Thoracic aorta (tissue), 2 donors: ENCODE data around the gene CORO1C. TPM values are rescaled to one million over a fixed set of nuclear protein-coding genes. Genes with fewer than 3 reads are reported as not detected.

Experiments used
- ATAC-seq: fragments of 150-250 bp; one replicate; pipeline ENCODE4 v1.8.0; 2017; ENCODE audit warnings: low read depth; ENCODE audit not compliant: insufficient number of reproducible peaks, low FRiP score
- DNase-seq: peaks from one replicate; pipeline ENCODE4 v3.0.0-alpha.2; 2020; ENCODE audit warnings: low spot score
- H3K27ac ChIP-seq, 2 donors: fragments of 200-600 bp; sonication (generic); 1 replicate in 1 of 2; 2 replicates in 1 of 2; pipeline ENCODE4 v1.5.1; 2016; ENCODE audit warnings: mild to moderate bottlenecking in 2 of 2, moderate library complexity in 2 of 2
- H3K27me3 ChIP-seq: fragments of 200-600 bp; sonication (generic); replicated peaks from 2 replicates; pipeline ENCODE4 v1.6.0; 2016; ENCODE audit warnings: mild to moderate bottlenecking; ENCODE audit not compliant: insufficient read depth
- H3K36me3 ChIP-seq: fragments of 200-600 bp; sonication (generic); one replicate; pipeline ENCODE4 v1.5.1; 2016
- H3K4me1 ChIP-seq, 2 donors: fragments of 200-600 bp; sonication (generic); 1 replicate in 1 of 2; 2 replicates in 1 of 2; pipeline versions ENCODE4 v1.5.1 to v1.6.0; 2016; ENCODE audit warnings: low read depth in 2 of 2, mild to moderate bottlenecking in 1 of 2; ENCODE audit not compliant: control insufficient read depth in 1 of 2
- H3K4me3 ChIP-seq: fragments of 200-600 bp; sonication (generic); 2 replicates; pipeline ENCODE4 v1.5.1; 2016; ENCODE audit warnings: mild to moderate bottlenecking
- H3K9me3 ChIP-seq: fragments of 200-600 bp; sonication (generic); 2 replicates; pipeline ENCODE4 v1.5.1; 2016
- CTCF ChIP-seq: fragments of 200-600 bp; sonication (generic); IDR thresholded peaks from one replicate; pipeline ENCODE4 v1.5.1; 2019; ENCODE audit warnings: antibody characterized with exemption
- total RNA-seq, 2 donors: library from RNA; depleted of rRNA; stranded (reverse); fragments of >200 nt; gene quantifications; one replicate each; pipeline versions ENCODE4 v1.1.0 to v1.2.3, GENCODE V29; 2016

CORO1C gene
- total RNA-seq, 2 donors from 2014 or later = 157 to 208 TPM

- no peak for DNase-seq
- no peaks in the 10 kb centered on the region for H3K36me3 ChIP-seq
- H3K27ac ChIP-seq = peak overlapping the region in 1 of 2 donors; percentile 41
Measured at GRCh38 chr12:108629824-108630476, 101.4 kb downstream of the CORO1C start.

GRCh38 chr12:108629151-108629550, 102.2 kb downstream of the CORO1C start:
- no peak for TF ChIP-seq CTCF
- Histone ChIP-seq H3K27me3 (no peaks in the 10 kb centered on the region), H3K9me3 (no peaks in the 10 kb centered on the region), H3K36me3 (no peaks in the 10 kb centered on the region), H3K4me3 (peak overlapping the region; percentile 7), H3K27ac (no peak overlapping the region), H3K4me1 (peaks cover 6 to 9% of the 10 kb centered on the region in 2 donors)
- no peak for DNase-seq
- ATAC-seq = no peak

More at GRCh38 chr12:108629824-108630476, 101.4 kb downstream of the CORO1C start:
- no peaks in the 10 kb centered on the region for H3K27me3 ChIP-seq
- H3K4me3 ChIP-seq = peak overlapping the region; percentile 23
- TF ChIP-seq CTCF = no peak
- no peaks in the 10 kb centered on the region for H3K9me3 ChIP-seq
- ATAC-seq = no peak
- H3K4me1 ChIP-seq = peaks cover 6 to 9% of the 10 kb centered on the region in 2 donors

GRCh38 chr12:108627134-108627920, 104.0 kb downstream of the CORO1C start:
- no peak overlapping the region for H3K27ac ChIP-seq
- H3K4me1 ChIP-seq = peaks cover 6 to 9% of the 10 kb centered on the region in 2 donors
- H3K36me3 ChIP-seq = no peaks in the 10 kb centered on the region
- DNase-seq = no peak
- no peaks in the 10 kb centered on the region for H3K9me3 ChIP-seq
- H3K4me3 ChIP-seq = no peak overlapping the region
- no peaks in the 10 kb centered on the region for H3K27me3 ChIP-seq
- TF ChIP-seq CTCF = no peak
- no peak for ATAC-seq

- no peak for ATAC-seq
- Histone ChIP-seq H3K4me1 (peaks cover 5 to 9% of the 10 kb centered on the region in 2 donors), H3K4me3 (no peak overlapping the region), H3K27ac (no peak overlapping the region), H3K27me3 (no peaks in the 10 kb centered on the region), H3K36me3 (no peaks in the 10 kb centered on the region), H3K9me3 (no peaks in the 10 kb centered on the region)
- no peak for TF ChIP-seq CTCF
- DNase-seq = no peak
Measured at GRCh38 chr12:108625228-108625627, 106.1 kb downstream of the CORO1C start.

- DNase-seq = no peak
- ATAC-seq = no peak
- no peak for TF ChIP-seq CTCF
- H3K36me3 ChIP-seq = no peaks in the 10 kb centered on the region
- H3K4me3 ChIP-seq = no peak overlapping the region
- no peaks in the 10 kb centered on the region for H3K27me3 ChIP-seq
- H3K4me1 ChIP-seq = peaks cover 0 to under 1% of the 10 kb centered on the region in 2 donors
- H3K27ac ChIP-seq = no peak overlapping the region
- no peaks in the 10 kb centered on the region for H3K9me3 ChIP-seq
Measured at GRCh38 chr12:108623577-108623976, 107.7 kb downstream of the CORO1C start.
